H7 (cell line): Measurements from ENCODE around the gene MANBA. TPM values are rescaled to one million over a fixed set of nuclear protein-coding genes. Genes with fewer than 3 reads are reported as not detected.

Experiments used
- DNase-seq: peaks from one replicate; pipeline ENCODE4 v3.0.0; 2012
- H3K27me3 ChIP-seq: 2 replicates; pipeline ENCODE4 v1.6.0; 2011; ENCODE audit warnings: mild to moderate bottlenecking, low read length; ENCODE audit not compliant: control insufficient read depth, insufficient read depth
- H3K36me3 ChIP-seq: replicated peaks from 2 replicates; pipeline ENCODE4 v1.5.1; 2011; ENCODE audit warnings: low read length; ENCODE audit not compliant: control insufficient read depth, insufficient read depth
- H3K4me3 ChIP-seq: 2 replicates; pipeline ENCODE4 v1.5.1; 2011; ENCODE audit warnings: low read depth, mild to moderate bottlenecking, control low read depth, low read length, moderate library complexity; ENCODE audit not compliant: insufficient read depth
- total RNA-seq: library from RNA; depleted of rRNA; stranded (reverse); fragments of >200 nt; shearing (Covaris generic); gene quantifications from 2 replicates; pipeline ENCODE4 v1.2.3, GENCODE V29; 2014

The MANBA gene
- total RNA-seq, 1 experiment from 2014 or later = 16.1 TPM

- Histone ChIP-seq H3K36me3 (no peaks in the 10 kb centered on the region), H3K27me3 (no peaks in the 10 kb centered on the region), H3K4me3 (no peak overlapping the region)
- no peak for DNase-seq
Measured at GRCh38 chr4:102780476-102781144, 19.8 kb upstream of the MANBA start.

- DNase-seq = no peak
- no peaks in the 10 kb centered on the region for H3K36me3 ChIP-seq
- H3K27me3 ChIP-seq = no peaks in the 10 kb centered on the region
- H3K4me3 ChIP-seq = no peak overlapping the region
Measured at GRCh38 chr4:102779204-102779603, 18.4 kb upstream of the MANBA start.

- Histone ChIP-seq H3K4me3 (no peak overlapping the region), H3K27me3 (no peaks in the 10 kb centered on the region), H3K36me3 (no peaks in the 10 kb centered on the region)
- no peak for DNase-seq
Measured at GRCh38 chr4:102778720-102779119, 18.0 kb upstream of the MANBA start.

GRCh38 chr4:102775805-102776204 is 15.0 kb upstream of the MANBA start:
- H3K27me3 ChIP-seq = no peaks in the 10 kb centered on the region
- no peak overlapping the region for H3K4me3 ChIP-seq
- no peaks in the 10 kb centered on the region for H3K36me3 ChIP-seq
- DNase-seq = no peak

- DNase-seq = no peak
- Histone ChIP-seq H3K36me3 (no peaks in the 10 kb centered on the region), H3K27me3 (no peaks in the 10 kb centered on the region), H3K4me3 (no peak overlapping the region)
Measured at GRCh38 chr4:102774254-102774653, 13.5 kb upstream of the MANBA start.

GRCh38 chr4:102772738-102773340 is 12.1 kb upstream of the MANBA start:
- DNase-seq = no peak
- no peak overlapping the region for H3K4me3 ChIP-seq
- H3K36me3 ChIP-seq = no peaks in the 10 kb centered on the region
- no peaks in the 10 kb centered on the region for H3K27me3 ChIP-seq

- H3K27me3 ChIP-seq = no peaks in the 10 kb centered on the region; the same call in 1 of the 2 replicates
- no peak overlapping the region for H3K4me3 ChIP-seq
- no peak for DNase-seq
- H3K36me3 ChIP-seq = no peaks in the 10 kb centered on the region
Measured at GRCh38 chr4:102764901-102765300, 4.1 kb upstream of the MANBA start.

GRCh38 chr4:102761906-102762305 is 1.1 kb upstream of the MANBA start:
- Histone ChIP-seq H3K27me3 (no peaks in the 10 kb centered on the region; the same call in 1 of the 2 replicates), H3K36me3 (no peaks in the 10 kb centered on the region), H3K4me3 (peak overlapping the region; percentile 89; the same call in 1 of the 2 replicates)
- no peak for DNase-seq

GRCh38 chr4:102761296-102761701 is 531 bp upstream of the MANBA start:
- Histone ChIP-seq H3K27me3 (no peaks in the 10 kb centered on the region; the same call in 1 of the 2 replicates), H3K4me3 (peak overlapping the region; percentile 89), H3K36me3 (no peaks in the 10 kb centered on the region)
- no peak for DNase-seq

GRCh38 chr4:102759831-102760644 is 730 bp downstream of the MANBA start:
- Histone ChIP-seq H3K36me3 (no peaks in the 10 kb centered on the region), H3K27me3 (no peaks in the 10 kb centered on the region; the same call in 1 of the 2 replicates), H3K4me3 (peak overlapping the region; percentile 89)
- DNase-seq = no peak

- H3K27me3 ChIP-seq = no peaks in the 10 kb centered on the region; the same call in 1 of the 2 replicates
- no peak for DNase-seq
- no peak overlapping the region for H3K4me3 ChIP-seq
- H3K36me3 ChIP-seq = no peaks in the 10 kb centered on the region
Measured at GRCh38 chr4:102758241-102759160, 2.3 kb downstream of the MANBA start.

- Histone ChIP-seq H3K4me3 (no peak overlapping the region), H3K27me3 (no peaks in the 10 kb centered on the region; the same call in 1 of the 2 replicates), H3K36me3 (no peaks in the 10 kb centered on the region)
- DNase-seq = no peak
Measured at GRCh38 chr4:102757681-102758080, 3.1 kb downstream of the MANBA start.

- no peak for DNase-seq
- Histone ChIP-seq H3K4me3 (no peak overlapping the region), H3K36me3 (no peaks in the 10 kb centered on the region), H3K27me3 (no peaks in the 10 kb centered on the region)
Measured at GRCh38 chr4:102754044-102754443, 6.7 kb downstream of the MANBA start.

GRCh38 chr4:102751941-102752340 is 8.8 kb downstream of the MANBA start:
- no peak for DNase-seq
- H3K4me3 ChIP-seq = no peak overlapping the region
- no peaks in the 10 kb centered on the region for H3K36me3 ChIP-seq
- no peaks in the 10 kb centered on the region for H3K27me3 ChIP-seq
